Activated T-helper 1 cell treated with anti-CD3 and anti-CD28 coated beads, Interleukin-12 subunit alpha, Interleukin-12 subunit beta, Interleukin-2, Interleukin-4 antibody, amounts not matched to agents 30 ng/mL and 10 ng/mL and 1 ng/mL, durations not matched to agents 14 hours and 24 hours and 36 hours (primary cell): ENCODE results near the gene CFP. TPM values are rescaled to one million over a fixed set of nuclear protein-coding genes. Genes with fewer than 3 reads are reported as not detected.

Source experiments
- DNase-seq: peaks from one replicate; pipeline ENCODE4 v3.0.0; 2021; ENCODE audit warnings: low spot score
- H3K27ac Mint-ChIP-seq: one replicate; pipeline ENCODE4 v1.8.0; 2021; ENCODE audit warnings: mild to moderate bottlenecking, mixed read lengths
- H3K27me3 Mint-ChIP-seq: one replicate; pipeline ENCODE4 v1.8.0; 2022; ENCODE audit warnings: mild to moderate bottlenecking, moderate library complexity, mixed read lengths; ENCODE audit not compliant: insufficient read depth
- H3K36me3 Mint-ChIP-seq: one replicate; pipeline ENCODE4 v1.8.0; 2021; ENCODE audit warnings: low read depth, mixed read lengths
- H3K4me1 Mint-ChIP-seq: one replicate; pipeline ENCODE4 v1.8.0; 2021; ENCODE audit warnings: low read depth, mixed read lengths
- H3K4me3 Mint-ChIP-seq: one replicate; pipeline ENCODE4 v1.8.0; 2021; ENCODE audit warnings: mild to moderate bottlenecking, moderate library complexity, mixed read lengths
- H3K9me3 Mint-ChIP-seq: one replicate; pipeline ENCODE4 v1.8.0; 2021; ENCODE audit warnings: mixed read lengths
- intact Hi-C: fragments of 100-400 bp; cut with micrococcal nuclease; formaldehyde crosslinking; loops from one replicate; pipeline ENCODE4 v1.15.1; 2024
- total RNA-seq: library from RNA; stranded (reverse); gene quantifications from 2 replicates; pipeline ENCODE4 v1.2.3, GENCODE V29; 2022

Gene CFP
- total RNA-seq, 1 donor from 2014 or later: 4.9 TPM

DNA sequence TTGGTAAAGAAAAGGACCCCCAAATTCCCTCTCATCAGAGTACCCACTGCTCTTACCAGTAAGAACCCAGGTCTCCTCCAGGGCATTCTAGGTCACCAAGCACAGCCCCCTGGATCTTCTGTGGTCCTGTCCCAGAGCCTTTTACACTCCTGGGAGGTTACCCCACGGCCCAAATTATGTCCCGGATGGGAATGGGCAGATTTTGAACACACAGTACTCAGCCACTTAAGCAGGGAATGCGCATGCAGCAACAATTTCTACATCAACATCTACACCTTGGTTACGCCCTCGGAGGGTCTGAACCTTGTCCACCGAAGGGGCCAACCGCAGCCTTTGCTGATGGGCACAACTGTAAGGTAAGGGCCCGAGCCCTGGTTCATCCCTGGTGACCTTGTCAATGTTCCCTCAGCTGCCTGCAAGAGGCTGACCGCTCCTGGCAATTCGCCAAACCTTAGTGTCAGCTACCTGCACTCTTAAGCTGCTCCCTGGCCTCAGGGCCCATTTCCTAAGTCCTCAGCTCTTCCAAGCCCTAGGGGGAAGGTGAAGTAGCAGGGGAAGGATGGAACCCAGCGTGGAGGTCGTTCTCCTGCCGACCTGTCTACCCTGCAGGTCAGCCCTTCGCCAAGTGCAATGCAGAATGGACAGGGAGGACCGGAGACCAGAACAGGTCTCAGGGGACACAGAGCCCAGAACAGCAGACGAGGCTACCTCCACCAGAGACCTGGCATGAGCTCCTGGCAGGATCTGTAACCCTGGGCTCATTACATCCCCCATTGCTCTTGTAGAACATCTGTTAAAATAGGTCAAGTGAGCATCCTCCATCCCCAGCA lies 41.6 kb downstream of the CFP start:
- no peak overlapping the region for H3K4me3 Mint-ChIP-seq
- peaks cover 5% of the 10 kb centered on the region for H3K36me3 Mint-ChIP-seq
- H3K9me3 Mint-ChIP-seq: no peaks in the 10 kb centered on the region
- H3K27me3 Mint-ChIP-seq: no peaks in the 10 kb centered on the region
- no peak overlapping the region for H3K27ac Mint-ChIP-seq
- no peak for DNase-seq
- intact Hi-C loops: no loop called here
- H3K4me1 Mint-ChIP-seq: peaks cover 11% of the 10 kb centered on the region

DNA sequence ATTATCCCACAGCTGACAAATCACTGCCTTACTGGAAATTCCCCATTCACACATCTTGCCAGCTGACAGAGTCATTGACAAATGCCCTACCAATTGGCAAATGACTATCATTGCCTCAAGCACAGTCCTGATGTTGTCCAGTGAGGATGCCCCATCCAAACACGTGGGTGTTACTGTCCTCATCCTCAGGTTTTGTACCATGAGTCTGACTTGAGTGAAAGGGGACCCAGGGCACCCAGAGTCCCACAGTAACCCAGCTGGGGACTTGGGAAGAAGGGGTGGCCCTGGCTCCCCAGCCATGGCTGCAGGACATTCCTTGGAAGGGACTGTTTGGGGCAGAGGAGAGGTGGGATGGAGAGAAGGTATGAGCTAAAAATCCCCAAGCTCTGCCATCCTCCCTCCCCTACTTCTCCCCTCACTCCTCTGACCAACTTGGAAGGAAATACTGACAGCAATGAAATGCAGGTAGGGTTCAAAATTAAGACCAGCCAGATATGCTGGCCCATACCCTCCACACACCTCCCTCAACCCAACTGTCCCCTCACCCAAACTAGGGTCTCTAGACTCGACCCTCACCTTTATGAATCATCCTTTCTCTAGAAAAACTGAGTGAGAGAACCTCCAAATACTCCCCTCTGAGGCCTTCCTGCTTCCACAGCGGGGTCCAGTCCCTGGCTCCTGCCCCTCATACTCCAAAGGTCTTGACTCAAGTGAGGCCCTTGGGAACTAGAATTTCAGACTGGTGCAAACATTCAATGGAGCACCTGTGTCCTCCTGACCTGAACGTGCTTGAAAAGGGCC lies 42.4 kb downstream of the CFP start:
- H3K4me3 Mint-ChIP-seq: no peak overlapping the region
- peaks cover 5% of the 10 kb centered on the region for H3K36me3 Mint-ChIP-seq
- H3K27me3 Mint-ChIP-seq: no peaks in the 10 kb centered on the region
- peaks cover 15% of the 10 kb centered on the region for H3K4me1 Mint-ChIP-seq
- DNase-seq: no peak
- no peaks in the 10 kb centered on the region for H3K9me3 Mint-ChIP-seq
- intact Hi-C loops: no loop called here
- no peak overlapping the region for H3K27ac Mint-ChIP-seq

DNA sequence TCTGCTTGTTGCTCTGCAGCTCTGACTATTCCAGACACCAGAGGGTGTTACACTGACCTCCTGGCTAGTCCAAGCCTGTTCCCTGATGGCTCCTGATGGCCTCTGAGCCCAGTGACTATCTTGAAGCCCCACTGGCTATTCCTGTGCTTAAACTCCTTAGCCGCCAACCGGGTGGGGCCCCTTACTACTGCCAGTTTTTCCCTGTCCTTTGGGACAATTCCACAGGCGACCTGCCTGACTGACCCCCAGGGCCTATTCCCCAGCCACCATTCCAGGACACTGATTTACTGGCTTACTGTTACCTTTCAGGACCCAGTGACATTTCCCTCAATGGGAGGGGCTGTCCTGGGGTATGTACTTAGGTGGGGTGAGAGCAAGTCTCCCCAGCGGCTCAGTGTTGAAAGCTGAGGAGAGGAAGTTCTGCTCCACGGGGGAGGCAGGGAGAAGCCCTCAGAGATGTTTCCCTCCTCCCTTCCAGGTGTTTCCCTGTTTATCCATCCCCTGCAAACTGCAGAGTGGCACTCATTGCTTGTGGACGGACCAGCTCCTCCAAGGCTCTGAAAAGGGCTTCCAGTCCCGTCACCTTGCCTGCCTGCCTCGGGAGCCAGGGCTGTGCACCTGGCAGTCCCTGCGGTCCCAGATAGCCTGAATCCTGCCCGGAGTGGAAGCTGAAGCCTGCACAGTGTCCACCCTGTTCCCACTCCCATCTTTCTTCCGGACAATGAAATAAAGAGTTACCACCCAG lies 43.5 kb downstream of the CFP start:
- intact Hi-C loops: no loop called here
- no peaks in the 10 kb centered on the region for H3K27me3 Mint-ChIP-seq
- H3K4me3 Mint-ChIP-seq: no peak overlapping the region
- H3K36me3 Mint-ChIP-seq: peaks cover 5% of the 10 kb centered on the region
- no peak overlapping the region for H3K27ac Mint-ChIP-seq
- no peak for DNase-seq
- no peaks in the 10 kb centered on the region for H3K9me3 Mint-ChIP-seq
- peaks cover 24% of the 10 kb centered on the region for H3K4me1 Mint-ChIP-seq

DNA sequence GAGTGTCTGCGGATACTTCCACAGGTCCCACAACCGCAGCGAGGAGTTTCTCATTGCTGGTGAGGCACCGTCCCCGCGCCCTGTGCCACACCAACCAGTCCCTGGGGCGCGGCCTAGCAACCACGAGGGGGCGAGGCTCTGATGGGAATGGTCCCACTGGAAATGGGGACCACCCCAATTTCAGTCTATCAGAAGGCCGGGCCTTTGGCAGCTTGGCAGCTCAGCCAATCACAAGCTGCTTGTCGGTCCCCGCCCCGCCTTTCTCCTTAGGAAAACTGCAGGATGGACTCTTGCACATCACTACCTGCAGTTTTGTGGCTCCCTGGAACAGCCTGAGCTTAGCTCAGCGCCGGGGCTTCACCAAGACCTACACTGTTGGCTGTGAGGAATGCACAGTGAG lies 44.5 kb downstream of the CFP start:
- no peak overlapping the region for H3K27ac Mint-ChIP-seq
- no peak for DNase-seq
- no peaks in the 10 kb centered on the region for H3K27me3 Mint-ChIP-seq
- H3K4me3 Mint-ChIP-seq: no peak overlapping the region
- peaks cover 28% of the 10 kb centered on the region for H3K4me1 Mint-ChIP-seq
- H3K9me3 Mint-ChIP-seq: no peaks in the 10 kb centered on the region
- intact Hi-C loops: no loop called here
- H3K36me3 Mint-ChIP-seq: peaks cover 5% of the 10 kb centered on the region

DNA sequence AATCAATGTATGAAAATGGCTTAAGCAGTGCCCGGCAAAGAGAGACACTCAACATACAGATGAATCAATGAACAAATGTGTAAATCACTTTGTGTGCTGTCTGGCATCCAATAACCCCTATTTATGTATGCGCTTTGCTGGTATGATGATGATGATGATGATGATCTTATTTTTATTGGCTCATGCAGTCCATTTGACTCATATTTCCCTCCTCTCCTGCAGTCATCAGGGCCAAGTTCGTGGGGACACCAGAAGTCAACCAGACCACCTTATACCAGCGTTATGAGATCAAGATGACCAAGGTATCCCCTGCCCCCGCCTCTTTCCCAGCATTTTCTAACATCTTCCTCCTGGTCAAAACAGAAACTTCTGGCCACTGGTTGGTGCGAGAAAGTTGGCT lies 45.0 kb downstream of the CFP start:
- H3K36me3 Mint-ChIP-seq: peaks cover 5% of the 10 kb centered on the region
- intact Hi-C loops: no loop called here
- DNase-seq: no peak
- H3K9me3 Mint-ChIP-seq: no peaks in the 10 kb centered on the region
- peaks cover 32% of the 10 kb centered on the region for H3K4me1 Mint-ChIP-seq
- H3K4me3 Mint-ChIP-seq: no peak overlapping the region
- no peaks in the 10 kb centered on the region for H3K27me3 Mint-ChIP-seq
- H3K27ac Mint-ChIP-seq: no peak overlapping the region

DNA sequence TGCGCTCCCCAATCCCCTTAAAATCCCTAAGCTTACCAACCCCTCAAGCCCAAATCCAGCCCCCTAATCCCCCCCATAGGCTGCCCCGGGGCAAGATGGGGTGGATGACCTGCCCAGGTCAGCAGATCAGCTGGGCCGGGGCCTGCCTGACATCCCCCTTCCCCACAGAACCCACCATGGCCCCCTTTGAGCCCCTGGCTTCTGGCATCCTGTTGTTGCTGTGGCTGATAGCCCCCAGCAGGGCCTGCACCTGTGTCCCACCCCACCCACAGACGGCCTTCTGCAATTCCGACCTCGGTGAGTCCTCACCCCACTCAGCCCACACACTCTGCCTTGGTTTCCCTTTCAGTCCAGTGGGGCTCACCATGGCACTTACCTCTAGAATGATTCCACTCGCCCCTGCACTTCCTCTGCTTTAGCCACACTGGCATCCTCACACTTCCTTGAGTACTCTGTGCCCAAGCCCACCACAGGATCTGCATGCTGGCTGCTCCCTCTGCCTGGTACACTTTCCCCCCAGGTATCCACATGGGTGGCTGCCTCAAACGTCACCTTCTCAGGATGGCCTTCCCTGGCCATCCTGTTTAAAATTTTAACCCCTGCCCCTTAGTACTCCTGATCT lies 46.4 kb downstream of the CFP start:
- DNase-seq: no peak
- H3K36me3 Mint-ChIP-seq: peaks cover 5% of the 10 kb centered on the region
- peak overlapping the region; percentile 61 for H3K27ac Mint-ChIP-seq
- no peaks in the 10 kb centered on the region for H3K27me3 Mint-ChIP-seq
- intact Hi-C loops: no loop called here
- H3K9me3 Mint-ChIP-seq: no peaks in the 10 kb centered on the region
- H3K4me1 Mint-ChIP-seq: peaks cover 40% of the 10 kb centered on the region
- peak overlapping the region; percentile 61 for H3K4me3 Mint-ChIP-seq

DNA sequence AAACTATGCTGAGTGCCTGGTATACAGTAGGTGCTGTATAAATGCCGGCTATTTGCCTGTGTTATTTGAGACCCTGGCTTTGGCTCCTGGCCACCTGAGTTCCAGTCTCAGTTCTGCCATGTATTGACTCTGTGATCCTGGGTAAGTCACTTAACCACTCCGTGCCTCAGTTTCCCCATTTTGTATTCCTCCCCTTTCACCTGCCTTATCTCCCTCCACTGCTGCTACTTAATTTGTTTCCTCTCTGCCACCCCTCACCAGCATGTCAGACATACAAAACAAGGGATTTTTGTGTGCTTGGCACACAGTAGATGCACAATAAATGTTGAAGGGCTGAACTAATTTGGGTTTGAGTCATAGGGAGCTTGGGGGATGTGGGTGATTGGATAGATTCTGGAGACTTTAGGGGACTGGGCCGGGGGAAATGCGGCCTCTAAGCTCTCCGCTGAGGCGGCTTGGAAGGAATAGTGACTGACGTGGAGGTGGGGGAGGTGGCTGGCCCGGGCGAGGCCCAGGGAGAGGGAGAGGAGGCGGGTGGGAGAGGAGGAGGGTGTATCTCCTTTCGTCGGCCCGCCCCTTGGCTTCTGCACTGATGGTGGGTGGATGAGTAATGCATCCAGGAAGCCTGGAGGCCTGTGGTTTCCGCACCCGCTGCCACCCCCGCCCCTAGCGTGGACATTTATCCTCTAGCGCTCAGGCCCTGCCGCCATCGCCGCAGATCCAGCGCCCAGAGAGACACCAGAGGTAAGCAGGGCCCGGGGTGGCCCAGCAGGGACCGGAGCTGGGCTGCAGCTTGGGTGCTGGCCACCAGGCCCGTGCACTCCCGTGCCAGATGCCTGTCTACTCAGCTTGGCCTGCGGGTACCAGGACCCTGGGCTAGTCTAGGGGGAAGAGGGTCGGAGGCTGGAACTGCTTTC lies 47.7 kb downstream of the CFP start, which contains the start of gene TIMP1:
Gene TIMP1 (plus strand): TSS at position 706 of the 917 bp plus-strand sequence. CDS start 980 bp downstream, outside the sequence.
- no peaks in the 10 kb centered on the region for H3K9me3 Mint-ChIP-seq
- H3K27ac Mint-ChIP-seq: peak within 1 kb of the TSS; percentile 67
- H3K27me3 Mint-ChIP-seq: peaks cover 3% of the 10 kb centered on the region
- H3K4me3 Mint-ChIP-seq: peak within 1 kb of the TSS; percentile 67
- H3K4me1 Mint-ChIP-seq: peaks cover 46% of the 10 kb centered on the region
- peaks cover 4% of the 10 kb centered on the region for H3K36me3 Mint-ChIP-seq
- intact Hi-C loops: loop anchor here (1.0 kb wide), 4 partner anchors 21 to 80 kb away; partner anchors contain the start of genes ARAF and ELK1
- peak; percentile 78 for DNase-seq

DNA sequence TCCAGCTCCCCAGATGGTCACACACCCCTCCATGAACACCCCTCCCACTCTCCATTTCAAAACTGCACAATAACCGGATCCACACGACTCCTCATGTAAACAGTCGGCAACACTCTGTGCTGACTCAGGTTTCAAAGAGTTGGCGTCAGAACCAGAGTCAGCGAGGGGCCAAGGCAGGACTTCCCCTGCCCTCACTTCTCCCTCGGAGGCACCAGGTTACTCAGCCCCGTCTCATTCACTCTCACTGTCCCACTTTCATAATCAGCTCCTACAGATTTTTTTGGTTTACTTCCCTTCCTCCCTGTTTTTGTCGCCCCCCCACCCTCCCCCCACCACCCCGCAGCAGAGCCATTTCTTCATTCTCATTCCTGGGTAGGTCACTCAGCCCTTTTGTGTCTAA lies 50.2 kb downstream of the CFP start:
- DNase-seq: peak; percentile 13
- intact Hi-C loops: no loop called here
- H3K27ac Mint-ChIP-seq: peak overlapping the region; percentile 66
- peaks cover 3% of the 10 kb centered on the region for H3K27me3 Mint-ChIP-seq
- no peaks in the 10 kb centered on the region for H3K9me3 Mint-ChIP-seq
- H3K4me1 Mint-ChIP-seq: peaks cover 46% of the 10 kb centered on the region
- H3K36me3 Mint-ChIP-seq: peaks cover 4% of the 10 kb centered on the region
- peak overlapping the region; percentile 51 for H3K4me3 Mint-ChIP-seq

DNA sequence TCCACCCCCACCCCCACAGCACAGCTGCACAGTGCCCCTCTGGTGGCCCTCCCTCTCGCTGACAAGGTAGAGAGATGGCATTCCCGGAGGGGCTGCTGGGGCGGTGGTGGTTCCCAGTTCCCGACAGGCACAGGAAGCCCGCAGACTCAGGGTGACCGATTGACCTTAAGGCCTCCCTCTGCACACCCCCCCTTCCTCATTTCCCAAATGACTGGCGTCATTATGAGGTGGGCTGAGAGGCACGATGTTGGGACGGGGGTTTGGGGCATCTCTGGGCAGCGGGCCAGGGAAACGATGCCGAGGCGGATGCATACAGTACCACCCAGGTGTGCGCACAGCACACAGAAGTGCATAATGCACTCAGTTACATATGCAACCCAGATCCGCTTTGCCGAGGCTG lies 51.0 kb downstream of the CFP start:
- Mint-ChIP-seq H3K27me3 (peaks cover 3% of the 10 kb centered on the region), H3K4me1 (peaks cover 41% of the 10 kb centered on the region), H3K4me3 (no peak overlapping the region), H3K27ac (no peak overlapping the region), H3K9me3 (no peaks in the 10 kb centered on the region), H3K36me3 (peaks cover under 1% of the 10 kb centered on the region)
- intact Hi-C loops: no loop called here
- DNase-seq: no peak

DNA sequence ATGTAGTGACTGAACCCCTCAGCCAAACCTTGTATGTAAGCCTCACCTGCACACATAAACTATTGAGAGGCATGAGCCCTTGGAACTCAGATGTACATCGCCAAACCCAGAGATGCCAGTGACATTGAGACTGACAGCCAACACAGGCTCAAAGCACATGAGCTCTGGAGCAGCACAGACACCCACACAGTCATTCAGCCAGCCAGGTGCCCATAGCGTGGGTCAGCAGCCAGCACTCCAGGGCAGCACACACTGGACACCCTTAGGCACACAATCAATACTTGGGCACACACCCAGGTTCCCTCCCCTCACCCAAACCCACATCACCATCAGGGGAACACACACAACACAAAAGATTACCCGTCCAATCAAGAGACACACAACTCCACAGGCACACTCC lies 51.8 kb downstream of the CFP start:
- H3K4me3 Mint-ChIP-seq: no peak overlapping the region
- intact Hi-C loops: no loop called here
- no peak for DNase-seq
- no peaks in the 10 kb centered on the region for H3K9me3 Mint-ChIP-seq
- peaks cover 5% of the 10 kb centered on the region for H3K27me3 Mint-ChIP-seq
- H3K27ac Mint-ChIP-seq: peak overlapping the region; percentile 18
- peaks cover 33% of the 10 kb centered on the region for H3K4me1 Mint-ChIP-seq
- H3K36me3 Mint-ChIP-seq: peaks cover 4% of the 10 kb centered on the region

DNA sequence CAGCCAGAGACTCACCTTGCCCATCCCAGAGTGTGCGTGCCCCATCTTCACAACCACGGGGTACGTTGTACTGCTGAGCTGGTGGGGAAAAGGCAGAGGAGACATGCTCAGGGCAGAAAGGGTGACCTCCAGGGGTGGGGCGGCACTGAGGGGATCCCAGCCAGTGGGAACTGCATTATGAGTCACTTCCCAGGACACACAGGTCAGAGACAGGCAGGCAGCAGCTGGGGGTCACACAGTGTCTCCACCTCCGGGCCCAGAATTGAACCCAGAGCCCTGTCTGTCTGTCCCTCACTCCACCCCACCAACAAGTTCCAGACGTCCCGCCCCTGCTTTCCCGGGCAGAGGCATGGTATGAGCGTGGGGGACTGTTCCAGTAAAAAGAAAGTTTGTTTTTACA lies 52.3 kb downstream of the CFP start:
- intact Hi-C loops: no loop called here
- Mint-ChIP-seq H3K4me1 (peaks cover 31% of the 10 kb centered on the region), H3K27me3 (peaks cover 5% of the 10 kb centered on the region), H3K4me3 (no peak overlapping the region), H3K9me3 (no peaks in the 10 kb centered on the region), H3K36me3 (peaks cover 4% of the 10 kb centered on the region), H3K27ac (no peak overlapping the region)
- DNase-seq: no peak
